Measurements from ENCODE around the gene GABRR2.
"Not testable (repeated sequence)": the region's sequence is repeated elsewhere in the genome, so short reads cannot be mapped to it uniquely, and the experiment has no call there.

The GABRR2 gene

GRCh38 chr6:89255417-89255816 lies 59.7 kb downstream of the GABRR2 start:
- DNase-seq = no peak

DNA sequence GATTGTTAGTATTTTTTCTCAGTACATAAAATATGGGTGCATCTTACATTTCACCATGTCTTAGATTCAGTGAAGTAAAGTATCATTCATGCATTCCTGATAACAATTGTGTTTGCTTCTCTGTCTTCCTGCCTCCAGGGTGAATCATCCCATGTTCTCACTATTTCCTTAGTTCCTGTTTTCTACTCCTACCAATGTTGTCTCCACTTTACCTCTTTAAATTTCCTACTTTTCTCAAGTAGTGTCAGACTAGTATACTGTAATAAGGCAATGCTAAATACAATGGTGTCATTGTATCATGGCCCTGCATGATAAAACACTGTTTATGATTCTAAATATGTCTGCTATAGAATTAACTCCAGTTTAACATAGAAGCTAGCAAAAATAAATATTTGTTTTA lies 60.5 kb downstream of the GABRR2 start:
- DNase-seq = no peak

DNA sequence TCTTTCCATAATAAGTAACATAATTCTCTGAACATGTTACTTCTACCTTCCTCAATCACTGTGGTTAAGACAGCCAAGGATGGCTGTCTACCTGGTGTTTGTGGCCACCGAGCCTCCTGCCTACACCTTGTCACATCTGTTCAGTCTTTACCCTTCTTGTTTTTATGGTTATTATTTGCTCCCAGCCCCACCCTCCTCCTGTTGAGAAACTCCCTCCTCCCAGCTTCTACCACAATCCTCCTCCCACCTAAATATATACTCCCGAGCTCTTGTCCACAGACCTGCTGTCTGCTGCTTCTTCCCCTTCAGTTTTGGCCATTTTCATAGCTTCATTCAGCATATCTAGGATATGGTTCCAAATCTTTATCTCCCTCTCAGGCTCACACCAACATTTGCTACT lies 62.2 kb downstream of the GABRR2 start:
- no peak for DNase-seq

GRCh38 chr6:89251976-89252375 lies 63.1 kb downstream of the GABRR2 start:
- DNase-seq = no peak

- DNase-seq = no peak
Measured at GRCh38 chr6:89251170-89251569, 63.9 kb downstream of the GABRR2 start.

DNA sequence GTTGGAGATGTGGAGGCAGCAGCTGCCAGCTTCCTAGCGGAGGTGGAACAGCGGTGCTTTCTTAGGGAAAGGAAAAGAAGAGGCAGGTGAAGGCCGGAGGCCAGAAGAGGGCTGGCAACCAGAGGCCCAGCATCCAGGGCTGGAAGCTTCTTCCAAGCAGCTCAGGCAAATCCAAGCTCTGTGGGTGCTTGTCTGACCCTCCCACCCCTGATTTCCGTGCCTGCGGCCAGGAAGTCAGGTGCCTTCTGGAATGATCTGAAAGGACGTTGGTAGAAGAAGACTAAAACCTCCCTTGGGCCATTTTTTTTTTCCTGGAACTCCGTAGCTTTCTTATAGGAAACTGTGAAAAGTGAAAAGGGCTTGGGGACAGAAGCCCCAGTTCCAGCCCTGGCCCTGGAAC lies 64.9 kb downstream of the GABRR2 start:
- DNase-seq = no peak

- no peak for DNase-seq
Measured at GRCh38 chr6:89244241-89244985, 70.7 kb downstream of the GABRR2 start.

DNA sequence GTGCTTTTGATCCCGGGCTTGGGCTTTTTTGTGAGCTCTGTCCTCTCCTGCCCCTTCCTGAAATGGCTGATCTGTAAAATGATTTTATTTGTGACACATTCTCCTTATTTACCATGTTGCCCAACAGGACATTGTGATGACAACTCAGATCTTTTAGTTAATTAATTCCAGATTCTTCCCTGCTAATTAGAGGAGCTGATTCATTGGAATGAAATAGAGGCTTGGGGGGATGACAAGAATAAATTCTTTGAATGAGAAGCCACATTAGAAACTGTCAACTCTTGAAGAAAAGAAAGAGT lies 71.8 kb downstream of the GABRR2 start:
- DNase-seq = no peak

GRCh38 chr6:89242574-89243330 lies 72.3 kb downstream of the GABRR2 start:
- no peak for DNase-seq

DNA sequence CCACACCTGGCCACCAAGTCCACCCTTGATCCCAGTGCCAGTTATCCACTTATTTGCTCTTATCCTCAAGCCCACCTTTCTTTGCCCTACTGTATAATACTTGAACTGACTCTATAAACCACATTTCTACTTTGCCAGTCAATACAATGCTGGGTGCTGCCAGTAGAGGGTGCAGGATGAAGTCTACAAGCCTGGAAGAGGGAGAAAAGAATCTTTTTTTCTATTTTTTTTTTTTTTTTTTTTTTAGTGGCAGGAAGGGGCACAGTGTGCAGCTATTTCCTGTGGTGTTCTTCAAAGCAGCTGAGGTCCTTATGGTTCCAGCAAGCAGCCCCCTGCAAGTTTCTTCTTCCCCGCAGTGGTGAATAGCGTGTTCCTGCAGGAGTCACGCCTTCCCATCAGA lies 75.8 kb downstream of the GABRR2 start:
- DNase-seq = no peak

- no peak for DNase-seq
Measured at GRCh38 chr6:89237158-89237557, 77.9 kb downstream of the GABRR2 start.

- DNase-seq = not testable (repeated sequence)
Measured at GRCh38 chr6:89233605-89234004, 81.5 kb downstream of the GABRR2 start.

DNA sequence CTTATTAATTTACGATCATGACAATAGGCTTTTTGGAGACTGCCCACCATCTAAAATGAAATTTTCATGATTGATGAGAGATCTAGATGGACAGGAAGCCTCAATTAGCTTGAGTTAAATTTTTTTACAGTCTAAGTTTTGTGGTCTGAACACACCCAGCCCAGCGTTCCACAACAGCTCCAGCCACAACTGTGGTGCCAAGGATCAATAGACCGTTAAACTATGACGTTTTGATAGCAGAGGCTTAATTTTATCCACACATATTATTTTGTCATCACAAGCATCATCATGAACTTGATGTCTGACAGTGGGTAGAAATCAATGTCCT lies 92.4 kb downstream of the GABRR2 start:
- no peak for DNase-seq

DNA sequence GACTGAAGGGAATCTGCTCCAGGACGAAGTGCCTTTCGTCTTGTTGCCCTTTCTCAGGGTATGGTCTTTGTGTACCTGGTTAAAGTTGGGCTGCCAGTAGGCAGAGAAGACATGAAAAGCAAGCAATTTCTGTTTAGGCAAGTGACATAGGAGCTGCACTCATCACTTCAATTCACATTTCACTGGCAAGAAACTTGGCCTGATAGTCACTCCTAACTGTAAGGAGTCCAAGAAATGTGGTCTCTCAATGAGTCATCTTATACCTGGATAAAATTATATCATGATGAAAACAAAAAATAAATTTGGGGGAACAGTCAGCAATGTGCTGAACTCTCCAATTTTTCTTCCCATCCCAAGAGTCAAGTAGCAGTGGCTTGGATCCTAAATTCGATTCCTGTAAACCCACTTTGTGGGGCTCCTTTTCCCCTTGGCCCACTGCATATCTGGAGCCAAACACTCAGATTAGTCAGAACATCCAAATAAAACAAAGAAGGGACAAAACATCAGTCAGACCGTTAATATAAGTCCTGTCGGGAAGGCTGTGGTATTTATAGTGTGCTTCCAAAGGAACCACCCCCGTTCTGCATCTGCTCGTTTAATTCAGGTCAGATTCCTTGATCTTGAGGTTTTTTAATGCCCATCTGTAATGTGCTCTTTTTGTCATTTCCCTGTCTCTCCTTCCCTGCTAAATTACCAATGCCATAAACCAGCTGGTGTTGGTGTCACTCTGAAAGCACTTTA lies 93.0 kb downstream of the GABRR2 start:
- no peak for DNase-seq

DNA sequence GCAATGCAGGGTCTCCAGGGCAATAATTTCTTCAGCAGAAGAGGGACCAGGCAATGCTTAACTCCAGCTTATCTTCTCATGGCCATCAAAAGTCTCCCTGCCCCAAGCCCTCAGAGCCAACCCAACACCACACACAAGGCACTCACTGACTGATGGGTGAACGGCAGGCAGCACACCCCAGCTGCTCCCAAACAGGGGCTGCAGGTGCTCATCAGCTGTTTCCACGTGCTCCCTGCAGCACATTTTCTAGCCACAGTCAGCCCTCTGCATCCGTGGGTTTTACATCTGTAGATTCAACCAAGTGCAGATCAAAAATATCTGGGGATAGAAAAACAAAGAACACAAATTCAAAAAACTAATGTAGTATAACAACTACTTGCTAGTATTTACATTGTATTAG lies 94.0 kb downstream of the GABRR2 start:
- no peak for DNase-seq

- DNase-seq = no peak
Measured at GRCh38 chr6:89217299-89217910, 97.7 kb downstream of the GABRR2 start, which contains the start of gene GABRR1. TSS of gene GABRR1 (minus strand) at chr6:89217358. CDS start at chr6:89217322, 36 bp downstream.

- DNase-seq = no peak
Measured at GRCh38 chr6:89216411-89216810, 98.7 kb downstream of the GABRR2 start.

DNA sequence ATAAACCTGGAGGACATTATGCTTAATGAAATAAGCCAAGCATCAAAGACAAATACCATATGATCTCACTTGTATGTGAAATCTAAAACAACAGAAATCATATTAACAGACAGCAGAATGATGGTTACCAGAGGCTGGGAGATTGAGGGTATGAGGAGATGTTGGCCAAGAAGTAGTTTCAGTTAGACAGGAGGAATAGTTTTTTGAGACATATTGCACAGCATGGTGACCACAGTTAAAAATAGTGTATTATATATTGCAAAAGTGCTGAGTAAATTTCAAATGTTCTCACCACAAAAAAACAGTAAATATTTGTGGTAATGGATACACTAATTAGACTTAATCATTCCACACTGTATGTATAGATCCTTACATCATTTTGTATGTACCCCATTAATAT lies 99.7 kb downstream of the GABRR2 start:
- no peak for DNase-seq

DNA sequence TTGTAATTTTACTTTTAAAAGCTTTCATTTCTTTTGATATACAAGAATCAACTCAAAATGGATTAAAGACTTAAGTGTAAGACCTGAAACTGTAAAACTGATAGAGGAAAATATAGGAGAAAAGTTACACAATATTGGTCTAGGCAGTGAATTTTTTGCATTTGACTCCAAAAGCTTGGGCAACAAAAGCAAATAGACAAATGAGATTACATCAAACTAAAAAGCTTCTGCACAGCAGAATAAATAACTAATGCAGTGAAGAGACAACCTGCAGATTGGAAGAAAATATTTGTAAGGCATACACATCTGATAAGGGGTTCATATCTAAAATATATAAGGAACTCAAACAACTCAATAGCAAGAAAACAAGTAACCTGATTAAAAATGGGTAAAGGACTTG lies 100.9 kb downstream of the GABRR2 start:
- DNase-seq = no peak

DNA sequence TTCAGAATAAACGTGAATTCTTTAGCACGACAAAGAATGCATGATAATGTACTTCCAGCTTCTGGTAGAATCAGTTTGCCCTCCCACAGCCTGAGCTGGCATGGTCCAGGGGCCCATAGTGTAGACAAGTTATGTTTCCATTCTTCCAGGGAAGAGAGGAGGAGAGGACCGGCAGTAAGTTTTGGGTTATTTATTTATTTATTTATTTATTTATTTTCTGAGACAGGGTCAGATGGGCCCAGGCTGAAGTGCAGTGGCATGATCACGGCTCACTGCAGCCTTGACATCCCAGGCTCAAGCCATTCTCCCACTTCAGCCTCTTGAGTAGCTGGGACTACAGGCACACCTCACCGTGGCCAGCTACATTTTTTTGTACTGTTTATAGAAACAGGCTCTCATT lies 102.6 kb downstream of the GABRR2 start:
- no peak for DNase-seq

DNA sequence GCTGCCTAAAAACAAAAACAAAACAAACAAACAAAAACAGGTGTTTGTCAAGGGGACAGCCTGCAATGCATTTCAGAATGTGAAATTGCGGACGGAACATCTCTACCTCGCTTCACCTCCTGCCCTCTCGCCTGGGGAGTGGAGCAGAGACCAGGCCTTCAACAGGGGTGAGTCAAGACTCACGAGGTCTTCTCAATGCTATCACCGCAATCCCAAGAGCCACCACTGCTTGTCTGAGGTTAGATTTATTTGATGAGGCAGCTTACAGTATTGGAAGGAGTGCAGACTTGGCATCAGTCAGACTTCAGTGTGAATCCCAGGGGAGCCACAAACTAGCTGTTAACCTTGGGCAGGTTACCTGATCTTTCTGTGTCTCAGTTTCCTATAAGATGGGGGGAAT lies 105.6 kb downstream of the GABRR2 start:
- DNase-seq = no peak

GRCh38 chr6:89208551-89208950 lies 106.5 kb downstream of the GABRR2 start:
- no peak for DNase-seq
